ENCODE data around the gene IMPA2.

DNA sequence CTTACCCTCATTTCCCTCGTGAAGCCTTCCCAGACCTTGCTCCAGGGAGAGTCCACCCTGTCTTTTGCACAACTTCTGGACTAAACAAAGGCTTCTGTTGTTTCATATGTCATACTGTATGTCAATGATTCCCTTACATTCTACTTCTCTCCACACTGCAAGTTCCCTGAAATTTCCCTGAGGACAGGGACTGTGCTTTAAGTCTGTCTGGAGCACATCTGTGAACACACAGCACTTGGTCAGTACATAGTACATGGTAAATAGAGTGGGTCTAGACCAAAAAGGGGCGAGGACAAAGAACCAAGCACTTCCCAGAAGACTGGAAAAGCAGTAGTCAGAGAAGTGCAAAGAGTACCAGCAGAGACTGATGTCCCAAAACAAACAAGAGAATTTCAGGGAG lies 23.7 kb upstream of the IMPA2 start:
- TF ChIP-seq, protein P1, sequence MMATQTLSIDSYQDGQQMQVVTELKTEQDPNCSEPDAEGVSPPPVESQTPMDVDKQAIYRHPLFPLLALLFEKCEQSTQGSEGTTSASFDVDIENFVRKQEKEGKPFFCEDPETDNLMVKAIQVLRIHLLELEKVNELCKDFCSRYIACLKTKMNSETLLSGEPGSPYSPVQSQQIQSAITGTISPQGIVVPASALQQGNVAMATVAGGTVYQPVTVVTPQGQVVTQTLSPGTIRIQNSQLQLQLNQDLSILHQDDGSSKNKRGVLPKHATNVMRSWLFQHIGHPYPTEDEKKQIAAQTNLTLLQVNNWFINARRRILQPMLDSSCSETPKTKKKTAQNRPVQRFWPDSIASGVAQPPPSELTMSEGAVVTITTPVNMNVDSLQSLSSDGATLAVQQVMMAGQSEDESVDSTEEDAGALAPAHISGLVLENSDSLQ (IDR thresholded peaks at IDR 0.05), result no peak
- TF ChIP-seq FOXM1 (IDR thresholded peaks at IDR 0.05; ENCODE audit: borderline replicate concordance) (no peak), FOXA1 (IDR thresholded peaks at IDR 0.05) (no peak), TARDBP (IDR thresholded peaks at IDR 0.05) (no peak), SP1 (IDR thresholded peaks at IDR 0.05) (no peak), BHLHE40 (IDR thresholded peaks at IDR 0.05; ENCODE audit: borderline replicate concordance) (no peak), LEF1 (IDR thresholded peaks at IDR 0.05; ENCODE audit: borderline replicate concordance) (no peak), ELF4 (IDR thresholded peaks at IDR 0.05) (no peak), FOXK2 (IDR thresholded peaks at IDR 0.05) (no peak)

Measured in HEK293T (cell line).